Mesendoderm (in vitro differentiated cells): Measurements from ENCODE around the gene LGALS7.

ENCODE experiments used
- DNase-seq: peaks from one replicate; pipeline ENCODE4 v3.0.0; 2013
- H2AK5ac ChIP-seq: 2 replicates; pipeline ENCODE4 v1.6.1; 2013; ENCODE audit warnings: low read length, inconsistent platforms
- H2BK120ac ChIP-seq: 2 replicates; pipeline ENCODE4 v1.6.1; 2013; ENCODE audit warnings: low read depth, mild to moderate bottlenecking, low read length, moderate library complexity, mixed read lengths
- H2BK15ac ChIP-seq: replicated peaks from 2 replicates; pipeline ENCODE4 v1.6.1; 2013; ENCODE audit warnings: low read depth, mild to moderate bottlenecking, moderate library complexity
- H2BK5ac ChIP-seq: 2 replicates; pipeline ENCODE4 v1.6.1; 2013; ENCODE audit warnings: low read length, inconsistent platforms
- H3K18ac ChIP-seq: 2 replicates; pipeline ENCODE4 v1.6.1; 2013; ENCODE audit warnings: mild to moderate bottlenecking, low read length, mixed read lengths
- H3K23ac ChIP-seq: one replicate; pipeline ENCODE4 v1.6.1; 2013; ENCODE audit warnings: low read length
- H3K27ac ChIP-seq: 2 replicates; pipeline ENCODE4 v1.5.1; 2013; ENCODE audit warnings: low read depth, mild to moderate bottlenecking, inconsistent platforms, low read length, moderate library complexity
- H3K27me3 ChIP-seq: 2 replicates; pipeline ENCODE4 v1.6.1; 2013; ENCODE audit warnings: low read length, control low read depth, mild to moderate bottlenecking, inconsistent platforms; ENCODE audit not compliant: insufficient read depth, poor library complexity
- H3K36me3 ChIP-seq: 2 replicates; pipeline ENCODE4 v1.6.1; 2013; ENCODE audit warnings: low read length, inconsistent platforms; ENCODE audit not compliant: control insufficient read depth, insufficient read depth
- H3K4ac ChIP-seq: one replicate; pipeline ENCODE4 v1.6.1; 2013; ENCODE audit warnings: low read depth, mild to moderate bottlenecking, low read length, moderate library complexity
- H3K4me1 ChIP-seq: 2 replicates; pipeline ENCODE4 v1.6.1; 2013; ENCODE audit warnings: low read depth, low read length, inconsistent platforms; ENCODE audit not compliant: control insufficient read depth
- H3K4me2 ChIP-seq: 2 replicates; pipeline ENCODE4 v1.6.1; 2013; ENCODE audit warnings: low read length
- H3K4me3 ChIP-seq: 2 replicates; pipeline ENCODE4 v1.5.1; 2013; ENCODE audit warnings: mild to moderate bottlenecking, low read length
- H3K56ac ChIP-seq: one replicate; pipeline ENCODE4 v1.6.1; 2013; ENCODE audit warnings: low read length
- H3K79me1 ChIP-seq: 2 replicates; pipeline ENCODE4 v1.6.1; 2013; ENCODE audit warnings: low read length, inconsistent platforms
- H3K79me2 ChIP-seq: 2 replicates; pipeline ENCODE4 v1.6.1; 2013; ENCODE audit warnings: mild to moderate bottlenecking, low read length; ENCODE audit not compliant: control insufficient read depth, insufficient read depth
- H3K9ac ChIP-seq: 2 replicates; pipeline ENCODE4 v1.6.1; 2013; ENCODE audit warnings: low read length, inconsistent platforms
- H4K5ac ChIP-seq: one replicate; pipeline ENCODE4 v1.6.1; 2013; ENCODE audit warnings: low read length
- H4K8ac ChIP-seq: one replicate; pipeline ENCODE4 v1.6.1; 2013; ENCODE audit warnings: low read depth, mild to moderate bottlenecking, control low read depth, low read length, moderate library complexity
- WGBS: extraction: QIAGEN DNeasy Blood & Tissue Kit; methylation state at CpG from one replicate; pipeline ENCODE4 v1.1.7; 2013; ENCODE audit warnings: low lambda C conversion rate, missing lambda C conversion rate; ENCODE audit not compliant: insufficient coverage; ENCODE audit errors: extremely low coverage; 5-methylcytosine and 5-hydroxymethylcytosine counted together

The LGALS7 gene

GRCh38 chr19:38796154-38796553, 22.8 kb upstream of the LGALS7 start:
- Histone ChIP-seq H3K4ac (no peak overlapping the region), H4K8ac (no peak overlapping the region), H2AK5ac (no peak overlapping the region), H3K79me2 (no peaks in the 10 kb centered on the region), H3K9ac (no peak overlapping the region), H2BK15ac (no peak overlapping the region), H3K4me2 (no peak overlapping the region), H3K27ac (no peak overlapping the region), H3K23ac (no peak overlapping the region), H3K4me3 (no peak overlapping the region), H3K27me3 (no peaks in the 10 kb centered on the region), H2BK120ac (no peak overlapping the region), H3K4me1 (no peaks in the 10 kb centered on the region), H3K79me1 (no peaks in the 10 kb centered on the region), H2BK5ac (no peak overlapping the region), H3K56ac (no peak overlapping the region), H3K36me3 (no peaks in the 10 kb centered on the region), H4K5ac (no peak overlapping the region), H3K18ac (no peak overlapping the region)
- no peak for DNase-seq
- WGBS, result no CpG with 5 or more reads among the region's 2 CpGs

GRCh38 chr19:38795549-38795948, 22.2 kb upstream of the LGALS7 start:
- no peak overlapping the region for H2BK120ac ChIP-seq
- H3K9ac ChIP-seq, result no peak overlapping the region
- no peak overlapping the region for H4K5ac ChIP-seq
- WGBS, result no CpG with 5 or more reads among the region's 4 CpGs
- no peak overlapping the region for H3K4me3 ChIP-seq
- H3K4me2 ChIP-seq, result no peak overlapping the region
- H4K8ac ChIP-seq, result no peak overlapping the region
- H3K56ac ChIP-seq, result no peak overlapping the region
- H3K4me1 ChIP-seq, result no peaks in the 10 kb centered on the region
- DNase-seq, result no peak
- H3K4ac ChIP-seq, result no peak overlapping the region
- no peak overlapping the region for H2AK5ac ChIP-seq
- H3K18ac ChIP-seq, result no peak overlapping the region
- H3K36me3 ChIP-seq, result no peaks in the 10 kb centered on the region
- H2BK15ac ChIP-seq, result no peak overlapping the region
- no peak overlapping the region for H2BK5ac ChIP-seq
- H3K27me3 ChIP-seq, result no peaks in the 10 kb centered on the region
- no peak overlapping the region for H3K23ac ChIP-seq
- no peaks in the 10 kb centered on the region for H3K79me2 ChIP-seq
- no peak overlapping the region for H3K27ac ChIP-seq
- H3K79me1 ChIP-seq, result no peaks in the 10 kb centered on the region

GRCh38 chr19:38793671-38794070, 20.4 kb upstream of the LGALS7 start:
- Histone ChIP-seq H4K5ac (no peak overlapping the region), H2BK15ac (no peak overlapping the region), H2BK5ac (no peak overlapping the region), H3K4ac (no peak overlapping the region), H2AK5ac (no peak overlapping the region), H3K56ac (no peak overlapping the region), H3K79me2 (no peaks in the 10 kb centered on the region), H3K9ac (no peak overlapping the region), H3K4me3 (no peak overlapping the region), H3K27me3 (no peaks in the 10 kb centered on the region), H2BK120ac (no peak overlapping the region), H3K18ac (no peak overlapping the region), H3K4me2 (no peak overlapping the region), H3K4me1 (no peaks in the 10 kb centered on the region), H3K27ac (no peak overlapping the region), H3K23ac (no peak overlapping the region), H3K36me3 (no peaks in the 10 kb centered on the region), H4K8ac (no peak overlapping the region), H3K79me1 (no peaks in the 10 kb centered on the region)
- no peak for DNase-seq
- no CpG with 5 or more reads among the region's 5 CpGs for WGBS

- H3K4me1 ChIP-seq, result no peaks in the 10 kb centered on the region
- no peak overlapping the region for H3K18ac ChIP-seq
- WGBS, result no CpG with 5 or more reads among the region's 8 CpGs
- no peak overlapping the region for H2AK5ac ChIP-seq
- H3K36me3 ChIP-seq, result no peaks in the 10 kb centered on the region
- DNase-seq, result no peak
- H3K79me2 ChIP-seq, result no peaks in the 10 kb centered on the region
- H3K4ac ChIP-seq, result no peak overlapping the region
- H3K23ac ChIP-seq, result no peak overlapping the region
- no peak overlapping the region for H4K8ac ChIP-seq
- no peak overlapping the region for H4K5ac ChIP-seq
- no peak overlapping the region for H3K56ac ChIP-seq
- H3K79me1 ChIP-seq, result no peaks in the 10 kb centered on the region
- H3K4me2 ChIP-seq, result no peak overlapping the region
- H3K9ac ChIP-seq, result no peak overlapping the region
- H3K4me3 ChIP-seq, result no peak overlapping the region
- no peak overlapping the region for H2BK15ac ChIP-seq
- H3K27ac ChIP-seq, result no peak overlapping the region
- H2BK120ac ChIP-seq, result no peak overlapping the region
- no peaks in the 10 kb centered on the region for H3K27me3 ChIP-seq
- no peak overlapping the region for H2BK5ac ChIP-seq
These were observed 19.9 kb upstream of the LGALS7 start for GRCh38 chr19:38793177-38793576.

GRCh38 chr19:38792250-38793111, 19.2 kb upstream of the LGALS7 start:
- no peak overlapping the region for H2AK5ac ChIP-seq
- no peak overlapping the region for H2BK5ac ChIP-seq
- H3K18ac ChIP-seq, result no peak overlapping the region
- H3K4ac ChIP-seq, result no peak overlapping the region
- no CpG with 5 or more reads among the region's 71 CpGs for WGBS
- H3K79me1 ChIP-seq, result no peaks in the 10 kb centered on the region
- H4K5ac ChIP-seq, result no peak overlapping the region
- peak; percentile 21 for DNase-seq
- no peaks in the 10 kb centered on the region for H3K4me1 ChIP-seq
- no peak overlapping the region for H2BK120ac ChIP-seq
- H3K36me3 ChIP-seq, result no peaks in the 10 kb centered on the region
- no peak overlapping the region for H2BK15ac ChIP-seq
- no peaks in the 10 kb centered on the region for H3K79me2 ChIP-seq
- no peaks in the 10 kb centered on the region for H3K27me3 ChIP-seq
- no peak overlapping the region for H3K23ac ChIP-seq
- H3K27ac ChIP-seq, result no peak overlapping the region
- no peak overlapping the region for H3K4me2 ChIP-seq
- H3K9ac ChIP-seq, result no peak overlapping the region
- H3K56ac ChIP-seq, result no peak overlapping the region
- H4K8ac ChIP-seq, result no peak overlapping the region
- H3K4me3 ChIP-seq, result no peak overlapping the region
